Liver (tissue), 9 donors: Measurements from ENCODE around the gene ENOX1. TPM values are rescaled to one million over a fixed set of nuclear protein-coding genes. Genes with fewer than 3 reads are reported as not detected.

Experiments used
- DNase-seq: peaks from one replicate; pipeline ENCODE4 v3.0.0-alpha.2; 2017; ENCODE audit warnings: low spot score
- H3K27ac ChIP-seq, 2 donors: one replicate each; pipeline ENCODE4 v1.7.0; 2013; ENCODE audit warnings: inconsistent platforms in 2 of 2, low read length in 2 of 2, control low read depth in 1 of 2, low read depth in 1 of 2, mild to moderate bottlenecking in 1 of 2
- H3K27me3 ChIP-seq, 4 donors: one replicate each; pipeline versions ENCODE4 v1.6.1 to v1.7.0; 2013; ENCODE audit warnings: low read length in 3 of 4, inconsistent platforms in 1 of 4, mild to moderate bottlenecking in 1 of 4, moderate library complexity in 1 of 4; ENCODE audit not compliant: control insufficient read depth in 4 of 4, insufficient read depth in 4 of 4
- H3K36me3 ChIP-seq, 4 donors: one replicate each; pipeline versions ENCODE4 v1.6.1 to v1.7.0; 2013; ENCODE audit warnings: low read length in 3 of 4, mild to moderate bottlenecking in 3 of 4, low read depth in 1 of 4, moderate library complexity in 1 of 4; ENCODE audit not compliant: control insufficient read depth in 4 of 4, insufficient read depth in 3 of 4
- H3K4me1 ChIP-seq, 4 donors: one replicate each; pipeline versions ENCODE4 v1.6.1 to v1.7.0; 2013; ENCODE audit warnings: low read length in 3 of 4, mild to moderate bottlenecking in 3 of 4, moderate library complexity in 1 of 4; ENCODE audit not compliant: control insufficient read depth in 4 of 4, insufficient read depth in 4 of 4
- H3K4me3 ChIP-seq, 3 donors: one replicate each; pipeline versions ENCODE4 v1.6.1 to v1.7.0; 2013; ENCODE audit warnings: low read length in 3 of 3, control low read depth in 1 of 3, low read depth in 1 of 3, mild to moderate bottlenecking in 1 of 3
- H3K9ac ChIP-seq, 2 donors: one replicate each; pipeline ENCODE4 v1.7.0; 2013; ENCODE audit warnings: low read length in 2 of 2, mild to moderate bottlenecking in 2 of 2, moderate library complexity in 2 of 2, control low read depth in 1 of 2, low read depth in 1 of 2
- H3K9me3 ChIP-seq, 4 donors: one replicate each; pipeline versions ENCODE4 v1.6.1 to v1.7.0; 2013; ENCODE audit warnings: low read length in 3 of 4; ENCODE audit not compliant: control insufficient read depth in 4 of 4
- EGR1 ChIP-seq, 2 donors: IDR thresholded peaks; 2 replicates each; pipeline ENCODE4 v1.6.1; 2016 to 2018; ENCODE audit warnings: antibody characterized with exemption in 2 of 2, low read depth in 2 of 2
- FOXA1 ChIP-seq: IDR thresholded peaks from 2 replicates; pipeline ENCODE4 v1.6.1; 2016; ENCODE audit warnings: antibody characterized with exemption
- FOXA2 ChIP-seq: IDR thresholded peaks from 2 replicates; pipeline ENCODE4 v1.6.1; 2016; ENCODE audit warnings: antibody characterized with exemption
- GABPA ChIP-seq, 2 donors: IDR thresholded peaks in 1 of 2; conservative IDR thresholded peaks in 1 of 2; 2 replicates each; pipeline ENCODE4 v1.6.1; 2016; ENCODE audit warnings: antibody characterized with exemption in 2 of 2, mild to moderate bottlenecking in 1 of 2, moderate library complexity in 1 of 2
- HNF4A ChIP-seq, 2 donors: conservative IDR thresholded peaks; 2 replicates each; pipeline ENCODE4 v1.6.1; 2016; ENCODE audit warnings: antibody characterized with exemption in 2 of 2, mild to moderate bottlenecking in 2 of 2
- HNF4G ChIP-seq: IDR thresholded peaks from 2 replicates; pipeline ENCODE4 v1.6.1; 2016; ENCODE audit warnings: antibody characterized with exemption
- JUND ChIP-seq, 2 donors: IDR thresholded peaks; 2 replicates each; pipeline ENCODE4 v1.6.1; 2016; ENCODE audit warnings: antibody characterized with exemption in 2 of 2
- NR2F2 ChIP-seq: IDR thresholded peaks from 2 replicates; pipeline ENCODE4 v1.6.1; 2016; ENCODE audit warnings: antibody characterized with exemption
- RAD21 ChIP-seq, 2 donors: IDR thresholded peaks; 2 replicates each; pipeline ENCODE4 v1.6.1; 2016; ENCODE audit warnings: antibody characterized with exemption in 2 of 2, mild to moderate bottlenecking in 2 of 2
- RXRA ChIP-seq, 2 donors: IDR thresholded peaks; 2 replicates each; pipeline ENCODE4 v1.6.1; 2017 to 2018; ENCODE audit warnings: antibody characterized with exemption in 2 of 2, mild to moderate bottlenecking in 1 of 2
- SP1 ChIP-seq: IDR thresholded peaks from 2 replicates; pipeline ENCODE4 v1.6.1; 2018; ENCODE audit warnings: antibody characterized with exemption, mild to moderate bottlenecking
- TAF1 ChIP-seq: conservative IDR thresholded peaks from 2 replicates; pipeline ENCODE4 v1.6.1; 2016; ENCODE audit warnings: antibody characterized with exemption, mild to moderate bottlenecking
- YY1 ChIP-seq: IDR thresholded peaks from 2 replicates; pipeline ENCODE4 v1.6.1; 2016; ENCODE audit warnings: antibody characterized with exemption, mild to moderate bottlenecking
- WGBS: extraction: QIAGEN DNeasy Blood & Tissue Kit; methylation state at CpG from one replicate; pipeline ENCODE4 v1.1.7; 2013; 5-methylcytosine and 5-hydroxymethylcytosine counted together
- polyA plus RNA-seq, 2 donors: library from polyadenylated mRNA; stranded (reverse) in 1 of 2; unstranded in 1 of 2; fragments of 200-250 nt in 1 of 2; fragments of >200 nt in 1 of 2; fragmentation: Nextera tagmentation in 1 of 2; extraction: Ambion mirVana in 1 of 2; gene quantifications; one replicate each; pipeline versions ENCODE4 v1.2.1 to v1.2.3, GENCODE V29; 2013 to 2015
- total RNA-seq, 2 donors: library from RNA; depleted of rRNA; stranded (reverse); fragments of >200 nt; gene quantifications; one replicate each; pipeline ENCODE4 v1.2.3, GENCODE V29; 2014
- TF ChIP-seq, protein P1 (sequence below): IDR thresholded peaks from 2 replicates; pipeline ENCODE4 v1.6.1; 2016; ENCODE audit warnings: antibody characterized with exemption
- TF ChIP-seq, protein P2 (sequence below): IDR thresholded peaks from 2 replicates; pipeline ENCODE4 v1.6.1; 2016; ENCODE audit warnings: antibody characterized with exemption, mild to moderate bottlenecking
- TF ChIP-seq, protein P3 (sequence below): IDR thresholded peaks from 2 replicates; pipeline ENCODE4 v1.6.1; 2016; ENCODE audit warnings: antibody characterized with exemption
- TF ChIP-seq, protein P4 (sequence below): fragments of 150-350 bp; IDR thresholded peaks from 2 replicates; pipeline ENCODE4 v1.5.1; 2017; ENCODE audit warnings: improper control_type of control experiment, low read depth, low read length; ENCODE audit not compliant: missing input control
- TF ChIP-seq, protein P5 (sequence below): IDR thresholded peaks from 2 replicates; pipeline ENCODE4 v1.6.1; 2016; ENCODE audit warnings: antibody characterized with exemption
- donor health status: healthy.
- donor health status: healthy.
- donor health status: healthy.
- donor health status: healthy.
- donor health status: healthy.

The ENOX1 gene
- total and polyA plus RNA-seq, 4 donors, result 0.02 to 0.33 (median 0.08) TPM; not detected in 1

DNA sequence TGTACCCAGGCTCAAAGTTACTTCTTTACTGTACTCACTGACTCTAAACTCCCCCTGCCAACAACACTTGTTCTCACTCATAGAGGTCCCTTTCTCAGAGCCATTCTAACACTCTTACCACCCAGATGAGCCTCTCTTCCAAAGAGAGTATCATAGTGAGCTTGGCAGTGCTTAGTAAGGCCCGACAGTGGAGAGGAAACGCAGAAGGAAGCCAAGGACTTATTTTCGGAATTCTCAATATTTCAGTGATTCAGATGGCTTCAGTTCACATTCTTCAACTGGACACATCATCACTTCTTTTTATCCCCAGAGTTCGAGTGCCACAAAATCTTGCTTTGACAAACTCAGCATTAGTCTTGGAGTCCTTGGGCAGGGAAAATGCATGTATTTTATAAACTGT lies 477.5 kb downstream of the ENOX1 start:
- 67% methylated on average over 4 of the region's 4 CpGs for WGBS
- TF ChIP-seq FOXA2 (no peak), HNF4G (no peak), RAD21 (IDR thresholded peaks at IDR 0.05) (no peak), TAF1 (no peak), YY1 (no peak), GABPA (IDR thresholded peaks at IDR 0.05 in 1 of 2, conservative IDR thresholded peaks at IDR 0.05 in 1 of 2) (no peak)
- TF ChIP-seq, protein P1, sequence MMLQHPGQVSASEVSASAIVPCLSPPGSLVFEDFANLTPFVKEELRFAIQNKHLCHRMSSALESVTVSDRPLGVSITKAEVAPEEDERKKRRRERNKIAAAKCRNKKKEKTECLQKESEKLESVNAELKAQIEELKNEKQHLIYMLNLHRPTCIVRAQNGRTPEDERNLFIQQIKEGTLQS, result no peak
- Histone ChIP-seq H3K4me3 (no peak overlapping the region), H3K9ac (no peak overlapping the region), H3K36me3 (no peaks in the 10 kb centered on the region), H3K27me3 (no peaks in the 10 kb centered on the region), H3K9me3 (no peaks in the 10 kb centered on the region), H3K27ac (no peak overlapping the region), H3K4me1 (peaks cover 0 to 12% (median 8%) of the 10 kb centered on the region in 4 donors)
- no peak for DNase-seq

DNA sequence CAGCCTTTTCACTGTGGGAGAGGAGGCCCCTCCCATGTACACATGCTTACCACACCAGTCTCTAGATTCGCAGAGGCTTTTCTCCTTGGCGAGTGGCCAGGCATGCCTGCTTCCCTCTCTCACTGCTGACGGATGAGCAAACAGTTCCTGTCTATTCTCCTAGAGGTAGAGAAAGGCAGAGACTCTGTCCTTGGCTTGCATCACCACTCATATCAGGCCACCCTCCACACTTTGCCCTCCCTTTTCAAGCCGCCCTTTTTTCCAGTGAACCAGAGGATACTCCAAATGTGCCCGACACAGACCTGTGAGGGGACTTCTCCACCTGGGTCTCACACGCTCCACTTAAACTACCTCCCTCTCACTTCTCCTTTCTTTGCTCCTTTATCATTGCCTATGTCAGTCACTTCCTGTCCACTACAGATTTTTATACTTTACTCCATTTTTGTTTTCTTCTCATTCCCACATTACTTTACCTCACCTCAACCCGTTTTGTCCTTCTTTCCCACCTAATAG lies 478.8 kb downstream of the ENOX1 start:
- H3K9ac ChIP-seq, result no peak overlapping the region
- no peak overlapping the region for H3K27ac ChIP-seq
- 25% methylated on average over 7 of the region's 7 CpGs for WGBS
- peaks cover 0 to 15% (median 8%) of the 10 kb centered on the region in 4 donors for H3K4me1 ChIP-seq
- H3K27me3 ChIP-seq, result no peaks in the 10 kb centered on the region
- TF ChIP-seq, protein P2, sequence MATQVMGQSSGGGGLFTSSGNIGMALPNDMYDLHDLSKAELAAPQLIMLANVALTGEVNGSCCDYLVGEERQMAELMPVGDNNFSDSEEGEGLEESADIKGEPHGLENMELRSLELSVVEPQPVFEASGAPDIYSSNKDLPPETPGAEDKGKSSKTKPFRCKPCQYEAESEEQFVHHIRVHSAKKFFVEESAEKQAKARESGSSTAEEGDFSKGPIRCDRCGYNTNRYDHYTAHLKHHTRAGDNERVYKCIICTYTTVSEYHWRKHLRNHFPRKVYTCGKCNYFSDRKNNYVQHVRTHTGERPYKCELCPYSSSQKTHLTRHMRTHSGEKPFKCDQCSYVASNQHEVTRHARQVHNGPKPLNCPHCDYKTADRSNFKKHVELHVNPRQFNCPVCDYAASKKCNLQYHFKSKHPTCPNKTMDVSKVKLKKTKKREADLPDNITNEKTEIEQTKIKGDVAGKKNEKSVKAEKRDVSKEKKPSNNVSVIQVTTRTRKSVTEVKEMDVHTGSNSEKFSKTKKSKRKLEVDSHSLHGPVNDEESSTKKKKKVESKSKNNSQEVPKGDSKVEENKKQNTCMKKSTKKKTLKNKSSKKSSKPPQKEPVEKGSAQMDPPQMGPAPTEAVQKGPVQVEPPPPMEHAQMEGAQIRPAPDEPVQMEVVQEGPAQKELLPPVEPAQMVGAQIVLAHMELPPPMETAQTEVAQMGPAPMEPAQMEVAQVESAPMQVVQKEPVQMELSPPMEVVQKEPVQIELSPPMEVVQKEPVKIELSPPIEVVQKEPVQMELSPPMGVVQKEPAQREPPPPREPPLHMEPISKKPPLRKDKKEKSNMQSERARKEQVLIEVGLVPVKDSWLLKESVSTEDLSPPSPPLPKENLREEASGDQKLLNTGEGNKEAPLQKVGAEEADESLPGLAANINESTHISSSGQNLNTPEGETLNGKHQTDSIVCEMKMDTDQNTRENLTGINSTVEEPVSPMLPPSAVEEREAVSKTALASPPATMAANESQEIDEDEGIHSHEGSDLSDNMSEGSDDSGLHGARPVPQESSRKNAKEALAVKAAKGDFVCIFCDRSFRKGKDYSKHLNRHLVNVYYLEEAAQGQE, result no peak
- TF ChIP-seq FOXA2 (no peak), RXRA (IDR thresholded peaks at IDR 0.05) (peak; percentile 67 to 72), EGR1 (IDR thresholded peaks at IDR 0.05; ENCODE audit: low read depth in 2 of 2) (no peak), JUND (IDR thresholded peaks at IDR 0.05) (peak; percentile 33 to 34), TAF1 (no peak), FOXA1 (no peak), HNF4G (peak; percentile 60), YY1 (peak; percentile 55), HNF4A (conservative IDR thresholded peaks at IDR 0.05) (peak; percentile 75 to 79), NR2F2 (no peak), SP1 (peak; percentile 75), RAD21 (IDR thresholded peaks at IDR 0.05) (peak; percentile 45 to 59), GABPA (IDR thresholded peaks at IDR 0.05 in 1 of 2, conservative IDR thresholded peaks at IDR 0.05 in 1 of 2) (no peak)
- TF ChIP-seq, protein P3, sequence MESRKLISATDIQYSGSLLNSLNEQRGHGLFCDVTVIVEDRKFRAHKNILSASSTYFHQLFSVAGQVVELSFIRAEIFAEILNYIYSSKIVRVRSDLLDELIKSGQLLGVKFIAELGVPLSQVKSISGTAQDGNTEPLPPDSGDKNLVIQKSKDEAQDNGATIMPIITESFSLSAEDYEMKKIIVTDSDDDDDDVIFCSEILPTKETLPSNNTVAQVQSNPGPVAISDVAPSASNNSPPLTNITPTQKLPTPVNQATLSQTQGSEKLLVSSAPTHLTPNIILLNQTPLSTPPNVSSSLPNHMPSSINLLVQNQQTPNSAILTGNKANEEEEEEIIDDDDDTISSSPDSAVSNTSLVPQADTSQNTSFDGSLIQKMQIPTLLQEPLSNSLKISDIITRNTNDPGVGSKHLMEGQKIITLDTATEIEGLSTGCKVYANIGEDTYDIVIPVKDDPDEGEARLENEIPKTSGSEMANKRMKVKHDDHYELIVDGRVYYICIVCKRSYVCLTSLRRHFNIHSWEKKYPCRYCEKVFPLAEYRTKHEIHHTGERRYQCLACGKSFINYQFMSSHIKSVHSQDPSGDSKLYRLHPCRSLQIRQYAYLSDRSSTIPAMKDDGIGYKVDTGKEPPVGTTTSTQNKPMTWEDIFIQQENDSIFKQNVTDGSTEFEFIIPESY, result peak; percentile 24
- TF ChIP-seq, protein P4, sequence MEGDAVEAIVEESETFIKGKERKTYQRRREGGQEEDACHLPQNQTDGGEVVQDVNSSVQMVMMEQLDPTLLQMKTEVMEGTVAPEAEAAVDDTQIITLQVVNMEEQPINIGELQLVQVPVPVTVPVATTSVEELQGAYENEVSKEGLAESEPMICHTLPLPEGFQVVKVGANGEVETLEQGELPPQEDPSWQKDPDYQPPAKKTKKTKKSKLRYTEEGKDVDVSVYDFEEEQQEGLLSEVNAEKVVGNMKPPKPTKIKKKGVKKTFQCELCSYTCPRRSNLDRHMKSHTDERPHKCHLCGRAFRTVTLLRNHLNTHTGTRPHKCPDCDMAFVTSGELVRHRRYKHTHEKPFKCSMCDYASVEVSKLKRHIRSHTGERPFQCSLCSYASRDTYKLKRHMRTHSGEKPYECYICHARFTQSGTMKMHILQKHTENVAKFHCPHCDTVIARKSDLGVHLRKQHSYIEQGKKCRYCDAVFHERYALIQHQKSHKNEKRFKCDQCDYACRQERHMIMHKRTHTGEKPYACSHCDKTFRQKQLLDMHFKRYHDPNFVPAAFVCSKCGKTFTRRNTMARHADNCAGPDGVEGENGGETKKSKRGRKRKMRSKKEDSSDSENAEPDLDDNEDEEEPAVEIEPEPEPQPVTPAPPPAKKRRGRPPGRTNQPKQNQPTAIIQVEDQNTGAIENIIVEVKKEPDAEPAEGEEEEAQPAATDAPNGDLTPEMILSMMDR, result peak; percentile 20
- TF ChIP-seq, protein P5, sequence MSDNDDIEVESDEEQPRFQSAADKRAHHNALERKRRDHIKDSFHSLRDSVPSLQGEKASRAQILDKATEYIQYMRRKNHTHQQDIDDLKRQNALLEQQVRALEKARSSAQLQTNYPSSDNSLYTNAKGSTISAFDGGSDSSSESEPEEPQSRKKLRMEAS, result peak; percentile 72
- TF ChIP-seq, protein P1, result peak; percentile 93
- H3K4me3 ChIP-seq, result no peak overlapping the region
- H3K36me3 ChIP-seq, result no peaks in the 10 kb centered on the region
- no peaks in the 10 kb centered on the region for H3K9me3 ChIP-seq
- DNase-seq, result peak; percentile 78
